GM21576 (cell line): ENCODE data around the gene USP34.

Experiments used
- ATAC-seq: cut with Tn5 transposase; IDR thresholded peaks from one replicate; pipeline ENCODE4 v1.9.1; 2021; ENCODE audit warnings: mild to moderate bottlenecking, moderate library complexity; ENCODE audit not compliant: unreplicated experiment

USP34 gene

GRCh38 chr2:61328707-61329251 is 142.1 kb downstream of the USP34 start:
- no peak for ATAC-seq

DNA sequence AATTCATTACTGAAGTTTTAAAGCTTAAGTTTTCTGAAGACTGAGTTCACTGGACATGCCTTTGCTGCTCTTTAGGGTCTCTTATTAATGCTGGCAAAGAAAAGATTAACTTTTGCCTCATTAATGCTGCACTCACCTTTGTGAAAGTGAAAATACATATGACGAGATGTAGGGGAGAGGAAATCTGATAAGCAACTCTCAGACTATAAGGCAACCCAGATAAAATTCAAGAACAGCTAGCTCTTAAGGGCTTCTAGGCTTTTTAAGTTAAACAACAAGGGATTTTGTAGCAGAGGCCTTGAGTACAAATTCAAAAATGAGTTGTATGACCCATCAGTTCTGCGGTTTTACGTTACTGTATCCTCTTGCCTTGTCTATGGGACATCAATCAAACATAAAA is 143.7 kb downstream of the USP34 start:
- no peak for ATAC-seq

DNA sequence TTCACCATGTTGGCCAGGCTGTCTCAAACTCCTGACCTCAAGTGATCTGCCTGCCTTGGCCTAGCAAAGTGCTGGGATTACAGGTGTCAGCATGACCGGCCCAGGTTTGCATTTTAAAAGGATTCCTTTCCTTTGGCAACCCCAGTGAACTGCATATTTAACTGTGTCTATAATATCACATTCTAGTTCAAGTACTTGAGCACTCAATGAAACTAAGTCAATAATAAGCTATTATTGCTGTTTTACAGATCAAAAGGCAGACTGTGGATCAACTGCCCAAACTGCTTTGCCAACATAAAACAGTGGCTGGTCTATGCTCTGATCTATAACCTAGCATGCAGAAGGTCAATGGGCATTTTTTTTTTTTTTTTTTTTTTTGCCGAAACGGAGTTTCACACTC is 144.5 kb downstream of the USP34 start:
- no peak for ATAC-seq

DNA sequence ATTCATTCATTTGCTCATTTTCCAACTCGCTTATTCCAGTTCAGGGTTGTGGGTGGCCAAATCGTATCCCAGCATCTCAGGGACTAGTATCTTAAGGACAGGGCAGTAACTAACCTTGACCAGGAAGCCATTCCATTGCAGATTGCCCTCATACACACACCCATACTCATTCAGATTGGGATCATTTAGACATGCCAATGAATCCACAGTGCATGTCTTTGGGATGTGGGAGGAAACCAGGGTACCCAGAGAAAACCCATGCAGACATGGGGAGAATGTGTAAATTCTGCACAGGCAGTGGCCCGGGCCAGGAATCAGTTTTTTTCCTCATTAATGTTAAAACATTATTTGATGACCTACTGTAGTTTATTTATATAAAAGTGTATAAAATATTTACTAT is 150.7 kb downstream of the USP34 start:
- no peak for ATAC-seq

GRCh38 chr2:61318553-61318952 is 152.3 kb downstream of the USP34 start:
- no peak for ATAC-seq

DNA sequence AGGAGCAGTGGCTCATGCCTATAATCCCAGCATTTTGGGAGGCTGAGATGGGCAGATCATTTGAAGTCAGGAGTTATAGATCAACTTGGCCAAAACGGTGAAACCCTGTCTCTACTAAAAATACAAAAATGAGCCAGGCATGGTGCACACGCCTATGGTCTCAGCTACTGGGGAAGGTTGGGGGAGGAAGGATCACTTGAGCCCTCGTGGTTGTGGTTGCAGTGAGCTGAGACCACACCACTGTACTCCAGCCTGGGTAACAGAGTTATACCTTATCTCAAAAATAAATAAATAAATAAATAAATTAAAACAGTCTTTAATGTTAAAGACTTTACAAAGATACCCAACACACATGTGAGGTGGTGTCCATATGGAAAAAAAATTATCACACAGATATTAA is 174.9 kb downstream of the USP34 start:
- ATAC-seq = no peak

- ATAC-seq = no peak
These were observed 178.9 kb downstream of the USP34 start for GRCh38 chr2:61291851-61292575.

GRCh38 chr2:61288070-61288841 is 182.6 kb downstream of the USP34 start:
- ATAC-seq = no peak

GRCh38 chr2:61287254-61287653 is 183.6 kb downstream of the USP34 start:
- no peak for ATAC-seq

DNA sequence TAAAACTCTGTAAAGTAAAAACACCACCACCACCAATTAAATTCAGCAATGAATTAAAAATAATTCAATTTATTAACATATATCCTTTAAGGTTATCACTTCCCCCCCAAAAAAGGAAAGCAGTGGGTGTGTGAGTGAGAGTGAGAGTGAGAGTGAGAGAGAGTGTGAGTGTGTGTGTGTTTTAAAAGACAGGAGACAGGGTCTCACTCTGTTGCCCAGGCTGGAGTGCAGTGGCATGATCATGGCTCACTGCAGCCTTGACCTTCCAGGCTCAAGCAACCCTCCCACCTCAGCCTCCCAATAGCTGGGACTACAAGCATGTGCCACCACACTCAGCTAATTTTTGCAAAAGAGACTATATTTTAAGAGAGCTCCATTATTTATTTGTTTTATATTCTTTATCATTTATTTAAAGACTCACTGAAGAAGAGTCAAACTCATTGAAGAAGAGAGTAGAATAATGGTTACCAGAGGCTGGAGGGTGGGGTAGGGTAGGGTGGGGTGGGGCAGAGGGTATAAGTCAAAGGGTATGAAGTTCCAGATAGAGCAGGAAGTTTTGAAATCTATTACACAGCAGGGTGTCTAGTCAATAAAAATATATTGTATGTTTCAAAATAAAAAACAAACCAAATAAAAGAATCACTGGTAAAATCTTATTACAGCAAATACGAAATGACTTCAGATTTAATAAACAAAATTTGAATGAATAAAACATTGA is 187.3 kb downstream of the USP34 start:
- no peak for ATAC-seq

- no peak for ATAC-seq
These were observed 188.7 kb downstream of the USP34 start for GRCh38 chr2:61282104-61282590.

DNA sequence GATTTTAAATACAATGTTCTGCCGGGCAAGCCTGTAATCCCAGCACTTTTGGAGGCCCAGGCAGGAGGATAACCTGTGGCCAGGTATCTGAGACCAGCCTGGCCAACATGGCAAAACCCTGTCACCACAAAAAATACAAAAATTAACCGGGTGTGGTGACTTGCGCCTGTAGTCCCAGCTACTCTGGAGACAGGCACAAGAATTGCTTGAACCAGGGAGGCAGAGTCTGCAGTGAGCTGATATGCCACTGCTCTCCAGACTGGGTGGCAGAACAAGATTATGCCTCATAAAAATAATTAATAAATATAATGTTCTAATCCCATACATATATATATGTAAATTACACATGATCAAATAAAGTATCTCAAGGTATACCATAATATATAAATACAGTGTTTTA is 189.6 kb downstream of the USP34 start:
- no peak for ATAC-seq

GRCh38 chr2:61277756-61278155 is 193.1 kb downstream of the USP34 start:
- no peak for ATAC-seq

GRCh38 chr2:61275575-61276184 is 195.2 kb downstream of the USP34 start:
- no peak for ATAC-seq

- ATAC-seq = no peak
These were observed 198.3 kb downstream of the USP34 start for GRCh38 chr2:61272421-61273070.

GRCh38 chr2:61268249-61268648 is 202.6 kb downstream of the USP34 start:
- no peak for ATAC-seq

- ATAC-seq = no peak
These were observed 204.0 kb downstream of the USP34 start for GRCh38 chr2:61266632-61267505.

DNA sequence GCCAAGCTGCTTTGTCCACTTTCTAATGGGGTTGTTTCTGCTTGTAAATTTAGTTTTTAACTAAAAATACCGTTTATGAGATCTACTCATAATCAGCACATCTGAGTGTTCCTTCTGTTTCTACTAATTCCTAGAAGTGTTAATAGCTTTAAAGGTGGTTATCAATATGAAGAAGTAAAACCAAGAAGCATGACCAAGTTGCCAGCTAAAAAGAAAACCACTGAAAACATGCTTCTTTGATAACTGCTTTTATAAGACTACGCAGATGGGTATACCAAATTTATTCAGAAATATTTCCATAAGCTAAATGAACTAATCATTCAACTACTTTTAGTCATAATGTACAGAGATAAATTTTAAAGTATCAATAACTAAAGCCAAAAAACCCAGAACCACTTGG is 207.1 kb downstream of the USP34 start:
- no peak for ATAC-seq

GRCh38 chr2:61262699-61263098 is 208.2 kb downstream of the USP34 start:
- no peak for ATAC-seq
